HG02943 (cell line): ENCODE data around the gene QDPR.
"Not testable (repeated sequence)": the region's sequence is repeated elsewhere in the genome, so short reads cannot be mapped to it uniquely, and the experiment has no call there.

ENCODE experiments used
- ATAC-seq: cut with Tn5 transposase; IDR thresholded peaks from one replicate; pipeline ENCODE4 v1.9.1; 2021; ENCODE audit warnings: mild to moderate bottlenecking, low read depth, moderate library complexity; ENCODE audit not compliant: unreplicated experiment

Gene QDPR

DNA sequence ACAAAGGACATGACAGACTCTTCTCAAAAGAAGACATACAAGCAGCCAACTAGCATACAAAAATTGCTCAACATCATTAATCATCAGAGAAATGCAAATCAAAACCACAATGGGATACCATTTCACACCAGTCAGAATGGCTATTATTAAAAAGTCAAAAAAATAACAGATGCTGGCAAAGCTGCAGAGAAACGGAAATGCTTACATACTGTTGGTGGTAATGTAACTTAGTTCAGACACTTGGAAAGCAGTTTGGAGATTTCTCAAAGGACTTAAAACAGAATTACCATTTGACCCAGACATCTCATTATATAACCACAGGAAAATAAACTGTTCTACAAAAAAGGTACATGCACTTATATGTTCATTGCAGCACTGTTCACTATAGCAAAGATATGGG, 69.4 kb downstream of the QDPR start:
- ATAC-seq: not testable (repeated sequence)

DNA sequence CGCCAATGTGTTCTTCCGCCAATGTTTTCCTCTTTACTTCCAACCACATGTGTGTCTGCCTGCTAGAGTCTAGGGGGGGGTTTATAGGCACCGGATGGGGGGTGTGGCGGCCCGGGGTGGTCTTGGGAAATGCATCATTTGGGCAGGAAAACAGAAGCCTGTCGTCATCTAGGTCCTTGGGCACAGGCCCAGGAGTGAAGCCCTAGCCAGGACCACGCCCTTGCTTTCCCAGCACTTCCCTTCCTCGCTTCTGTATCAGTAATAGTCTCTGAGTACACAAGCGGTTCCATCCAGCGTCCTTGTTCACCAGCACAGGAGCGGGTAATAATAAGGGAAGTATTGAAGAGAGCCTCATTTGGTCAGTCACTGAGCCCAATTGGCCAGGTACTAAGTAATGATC, 74.5 kb downstream of the QDPR start:
- no peak for ATAC-seq

DNA sequence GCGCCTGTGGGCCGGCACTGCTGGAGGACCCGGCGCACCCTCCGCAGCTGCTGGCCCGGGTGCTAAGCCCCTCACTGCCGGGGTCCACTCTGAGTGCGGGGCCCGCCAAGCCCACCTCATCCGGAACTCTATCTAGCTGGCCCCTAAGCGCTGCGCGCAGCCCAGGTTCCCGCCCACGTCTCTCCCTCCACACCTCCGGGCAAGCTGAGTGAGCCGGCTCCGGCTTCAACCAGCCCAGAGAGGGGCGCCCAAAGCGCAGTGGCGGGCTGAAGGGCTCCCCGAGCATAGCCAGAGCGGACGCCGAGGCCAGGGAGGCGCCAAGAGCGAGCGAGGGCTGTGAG, 75.2 kb downstream of the QDPR start:
- ATAC-seq: no peak
